HCT116 (cell line): Measurements from ENCODE around the gene IL1R1. TPM values are rescaled to one million over a fixed set of nuclear protein-coding genes. Genes with fewer than 3 reads are reported as not detected.

ENCODE experiments used
- ATAC-seq: fragments of 200-7000 bp; cut with Tn5 transposase; 2 replicates; pipeline ENCODE4 v1.9.1; 2020; ENCODE audit warnings: mild to moderate bottlenecking, moderate library complexity
- BruUV-seq: library from RNA; stranded (reverse); fragments of 400-500 nt; replicated peaks from 2 replicates; lab custom pipeline; 2021; lab: Mats Ljungman, UMichigan
- CTCF ChIA-PET: fragments of 300-600 bp; sonication (Branson Sonifier 250); formaldehyde crosslinking; loops from one replicate; lab custom pipeline; 2021; ENCODE audit warnings: antibody characterized with exemption; lab: Charles Lee
- POLR2A ChIA-PET: fragments of 300-600, 350-600 bp; sonication (Branson Sonifier 250); formaldehyde crosslinking; loops from one replicate; lab custom pipeline; 2021; ENCODE audit warnings: antibody characterized with exemption; lab: Charles Lee
- RAD21 ChIA-PET, 2 experiments: fragments of 300-600 bp; sonication (Branson Sonifier 250); formaldehyde crosslinking; loops; one replicate each; lab custom pipeline; 2023; ENCODE audit warnings: low total read pairs in 2 of 2; ENCODE audit not compliant: uncharacterized antibody in 2 of 2, unreplicated experiment in 2 of 2, low non-redundant PET in 1 of 2; lab: Charles Lee
- DNase-seq: peaks from one replicate; pipeline ENCODE4 v3.0.0-alpha.2; 2010; ENCODE audit warnings: low read depth, low spot score
- H2AFZ ChIP-seq: fragments of 200-600 bp; shearing (Covaris generic), sonication (generic); 2 replicates; pipeline ENCODE4 v1.6.1; 2017; ENCODE audit warnings: low read depth, mixed run types, mixed read lengths, antibody characterized with exemption, low read length; ENCODE audit not compliant: poor library complexity, severe bottlenecking
- H3K27ac ChIP-seq: 2 replicates; pipeline ENCODE4 v1.5.1; 2012; ENCODE audit warnings: low read depth, low read length
- H3K27me3 ChIP-seq: fragments of 200-600 bp; sonication (generic); 2 replicates; pipeline ENCODE4 v1.6.1; 2016; ENCODE audit warnings: mixed run types, low read length, mixed read lengths; ENCODE audit not compliant: insufficient read depth
- H3K36me3 ChIP-seq, 2 experiments: fragments of 200-500 bp in 1 of 2; fragments of 200-600 bp in 1 of 2; sonication (Bioruptor generic) in 1 of 2; sonication (generic) in 1 of 2; 2 replicates each; pipeline versions ENCODE4 v1.5.1 to v1.6.1; 2014 to 2016; ENCODE audit warnings: low read length in 2 of 2, inconsistent platforms in 1 of 2, mixed read lengths in 1 of 2, mixed run types in 1 of 2; ENCODE audit not compliant: insufficient read depth in 2 of 2, control insufficient read depth in 1 of 2
- H3K4me1 ChIP-seq, 2 experiments: fragments of 200-600 bp in 1 of 2; sonication (generic) in 1 of 2; 2 replicates each; pipeline versions ENCODE4 v1.5.1 to v1.6.1; 2012 to 2017; ENCODE audit warnings: low read length in 2 of 2, inconsistent platforms in 1 of 2, mild to moderate bottlenecking in 1 of 2, mixed read lengths in 1 of 2, mixed run types in 1 of 2, moderate library complexity in 1 of 2; ENCODE audit not compliant: insufficient read depth in 2 of 2, control insufficient read depth in 1 of 2
- H3K4me2 ChIP-seq: fragments of 200-600 bp; sonication (generic); 2 replicates; pipeline ENCODE4 v1.6.1; 2017; ENCODE audit warnings: mixed run types, low read length, mixed read lengths
- H3K4me3 ChIP-seq, 2 experiments: fragments of 200-600 bp in 1 of 2; sonication (generic) in 1 of 2; replicated peaks in 1 of 2; 2 replicates each; pipeline ENCODE4 v1.5.1; 2011 to 2016; ENCODE audit warnings: low read length in 2 of 2, control low read depth in 1 of 2, low read depth in 1 of 2, mild to moderate bottlenecking in 1 of 2, mixed read lengths in 1 of 2, mixed run types in 1 of 2
- H3K79me2 ChIP-seq: fragments of 200-600 bp; sonication (generic); 2 replicates; pipeline ENCODE4 v1.6.1; 2017; ENCODE audit warnings: mild to moderate bottlenecking, mixed run types, low read length, moderate library complexity, mixed read lengths; ENCODE audit not compliant: insufficient read depth
- H3K9ac ChIP-seq: fragments of 200-600 bp; sonication (generic); 2 replicates; pipeline ENCODE4 v1.6.1; 2016; ENCODE audit warnings: low read length, mixed read lengths
- H3K9me2 ChIP-seq: fragments of 200-600 bp; sonication (generic), shearing (Covaris generic); 2 replicates; pipeline ENCODE4 v1.6.1; 2017; ENCODE audit warnings: mixed run types, mild to moderate bottlenecking, moderate library complexity; ENCODE audit not compliant: insufficient read depth
- H3K9me3 ChIP-seq, 2 experiments: fragments of 200-500 bp in 1 of 2; fragments of 200-600 bp in 1 of 2; sonication (Bioruptor generic) in 1 of 2; sonication (generic) in 1 of 2; 2 replicates each; pipeline ENCODE4 v1.6.1; 2014 to 2017; ENCODE audit warnings: low read length in 2 of 2, mixed read lengths in 2 of 2, inconsistent platforms in 1 of 2, low read depth in 1 of 2, mild to moderate bottlenecking in 1 of 2, mixed run types in 1 of 2, moderate library complexity in 1 of 2; ENCODE audit not compliant: control insufficient read depth in 1 of 2, insufficient read depth in 1 of 2
- H4K20me1 ChIP-seq: fragments of 200-600 bp; sonication (generic), shearing (Covaris generic); 2 replicates; pipeline ENCODE4 v1.6.1; 2017; ENCODE audit warnings: mixed run types, mild to moderate bottlenecking, moderate library complexity; ENCODE audit not compliant: insufficient read depth
- CTCF ChIP-seq, 3 experiments: fragments of 200-600 bp in 1 of 3; sonication (generic) in 1 of 3; IDR thresholded peaks in 2 of 3; conservative IDR thresholded peaks in 1 of 3; 2 replicates each; pipeline ENCODE4 v1.5.1; 2012 to 2017; ENCODE audit warnings: low read depth in 2 of 3, low read length in 2 of 3, antibody characterized with exemption in 1 of 3, borderline replicate concordance in 1 of 3, control low read depth in 1 of 3, mild to moderate bottlenecking in 1 of 3, mixed read lengths in 1 of 3, mixed run types in 1 of 3, moderate library complexity in 1 of 3; ENCODE audit not compliant: insufficient read depth in 1 of 3
- EGR1 ChIP-seq: IDR thresholded peaks from 2 replicates; pipeline ENCODE4 v1.6.1; 2012; ENCODE audit warnings: low read depth
- EZH2 ChIP-seq: fragments of 200-600 bp; sonication (generic); IDR thresholded peaks from 2 replicates; pipeline ENCODE4 v1.6.1; 2017; ENCODE audit warnings: antibody characterized with exemption, mixed run types
- FOSL1 ChIP-seq: IDR thresholded peaks from 2 replicates; pipeline ENCODE4 v1.6.1; 2012; ENCODE audit warnings: low read depth
- JUND ChIP-seq: IDR thresholded peaks from 2 replicates; pipeline ENCODE4 v1.6.1; 2012
- MAX ChIP-seq: IDR thresholded peaks from 2 replicates; pipeline ENCODE4 v1.6.1; 2012
- POLR2A ChIP-seq: IDR thresholded peaks from 2 replicates; pipeline ENCODE4 v1.7.0; 2011; ENCODE audit warnings: borderline replicate concordance; ENCODE audit not compliant: insufficient read depth, insufficient read length; ENCODE audit errors: extremely low read depth
- POLR2AphosphoS5 ChIP-seq: IDR thresholded peaks from 2 replicates; pipeline ENCODE4 v1.6.1; 2011; ENCODE audit warnings: mild to moderate bottlenecking, low read depth, low read length, moderate library complexity
- RAD21 ChIP-seq: IDR thresholded peaks from 2 replicates; pipeline ENCODE4 v1.6.1; 2012; ENCODE audit warnings: low read depth, mild to moderate bottlenecking
- REST ChIP-seq: IDR thresholded peaks from 2 replicates; pipeline ENCODE4 v1.6.1; 2012; ENCODE audit warnings: low read depth
- SIN3A ChIP-seq: IDR thresholded peaks from 2 replicates; pipeline ENCODE4 v1.6.1; 2012; ENCODE audit warnings: low read depth
- SP1 ChIP-seq: IDR thresholded peaks from 2 replicates; pipeline ENCODE4 v1.6.1; 2012; ENCODE audit warnings: low read depth
- SRF ChIP-seq: IDR thresholded peaks from 2 replicates; pipeline ENCODE4 v1.6.1; 2012; ENCODE audit warnings: low read depth
- TCF7L2 ChIP-seq: IDR thresholded peaks from 2 replicates; pipeline ENCODE4 v1.7.0; 2011; ENCODE audit warnings: borderline replicate concordance, inconsistent platforms; ENCODE audit not compliant: insufficient read depth, insufficient read length; ENCODE audit errors: extremely low read depth
- YY1 ChIP-seq: IDR thresholded peaks from 2 replicates; pipeline ENCODE4 v1.6.1; 2011; ENCODE audit warnings: low read length, low read depth, moderate library complexity, mild to moderate bottlenecking; ENCODE audit not compliant: insufficient replicate concordance; ENCODE audit errors: extremely low read depth
- ZNF274 ChIP-seq: fragments of 200-500 bp; sonication (Bioruptor generic); IDR thresholded peaks from 2 replicates; pipeline ENCODE4 v1.6.1; 2014; ENCODE audit warnings: mild to moderate bottlenecking, low read depth, low read length, inconsistent platforms
- intact Hi-C: fragments of 100-400 bp; cut with micrococcal nuclease; formaldehyde crosslinking; loops from 2 replicates; pipeline ENCODE4 v1.10.0; 2022
- total RNA-seq: library from RNA; stranded (reverse); gene quantifications from one replicate; pipeline ENCODE4 v1.2.1, GENCODE V29; 2021; ENCODE audit not compliant: unreplicated experiment

The IL1R1 gene
- total RNA-seq, 1 experiment from 2014 or later: 5.3 TPM

- Histone ChIP-seq H3K4me1 (peaks cover 0 to 11% of the 10 kb centered on the region in 2 experiments; a peak in 1 of 4 replicates), H3K79me2 (no peaks in the 10 kb centered on the region), H3K9me3 (no peaks in the 10 kb centered on the region), H3K9ac (no peak overlapping the region), H3K36me3 (no peaks in the 10 kb centered on the region), H3K4me3 (no peak overlapping the region), H3K9me2 (no peaks in the 10 kb centered on the region), H3K4me2 (no peak overlapping the region), H3K27ac (no peak overlapping the region), H4K20me1 (no peaks in the 10 kb centered on the region), H3K27me3 (no peaks in the 10 kb centered on the region), H2AFZ (peak overlapping the region; percentile 46)
- no peak for DNase-seq
- RAD21 ChIA-PET: no interaction called here
- intact Hi-C loops: no loop called here
- no peak for ATAC-seq
- no peak for TF ChIP-seq POLR2AphosphoS5
- TF ChIP-seq SRF: no peak
- no peak for TF ChIP-seq TCF7L2
- no peak for TF ChIP-seq POLR2A
- TF ChIP-seq YY1: no peak
- no peak for TF ChIP-seq FOSL1
- TF ChIP-seq REST: no peak
- TF ChIP-seq ZNF274: no peak
- no peak for TF ChIP-seq CTCF (IDR thresholded peaks at IDR 0.05 in 2 of 3, conservative IDR thresholded peaks at IDR 0.05 in 1 of 3; ENCODE audit: borderline replicate concordance in 1 of 3, insufficient read depth in 1 of 3, low read depth in 2 of 3, low read length in 2 of 3)
- TF ChIP-seq JUND: no peak
- TF ChIP-seq SIN3A: no peak
- no peak for TF ChIP-seq EZH2
- no peak for TF ChIP-seq EGR1
- no peak for TF ChIP-seq MAX
- TF ChIP-seq RAD21: no peak
- no peak for TF ChIP-seq SP1
- no TSS peak for BruUV-seq
- POLR2A ChIA-PET: no interaction called here
- CTCF ChIA-PET: interaction anchor here (1.2 kb wide), 1 partner anchor 49 kb away, joined by 4 read pairs; no protein-coding TSS in a partner anchor
Observed at GRCh38 chr2:102191501-102191900, 49.0 kb downstream of the IL1R1 start.
